ENCODE data around the gene CDK15.

CDK15 gene

DNA sequence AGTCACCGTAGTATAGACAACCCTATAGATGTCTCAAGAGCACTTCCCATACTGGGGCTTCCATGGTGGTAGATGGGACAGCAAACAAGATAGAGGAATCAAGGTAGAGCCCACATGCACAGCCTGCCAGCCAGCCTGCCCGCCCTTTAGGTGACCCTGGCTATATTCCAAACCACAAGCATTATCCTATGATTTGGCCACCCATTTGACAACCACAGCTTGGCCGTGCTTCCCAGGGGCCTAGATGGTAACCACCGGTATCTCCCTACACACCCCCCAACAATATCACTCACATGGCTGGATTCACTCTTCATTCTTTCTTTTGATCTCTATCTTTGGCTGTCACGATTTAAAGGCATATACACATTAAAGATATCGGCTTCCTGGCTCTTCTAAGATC, 85.3 kb downstream of the CDK15 start:
- TF ChIP-seq, protein P1, sequence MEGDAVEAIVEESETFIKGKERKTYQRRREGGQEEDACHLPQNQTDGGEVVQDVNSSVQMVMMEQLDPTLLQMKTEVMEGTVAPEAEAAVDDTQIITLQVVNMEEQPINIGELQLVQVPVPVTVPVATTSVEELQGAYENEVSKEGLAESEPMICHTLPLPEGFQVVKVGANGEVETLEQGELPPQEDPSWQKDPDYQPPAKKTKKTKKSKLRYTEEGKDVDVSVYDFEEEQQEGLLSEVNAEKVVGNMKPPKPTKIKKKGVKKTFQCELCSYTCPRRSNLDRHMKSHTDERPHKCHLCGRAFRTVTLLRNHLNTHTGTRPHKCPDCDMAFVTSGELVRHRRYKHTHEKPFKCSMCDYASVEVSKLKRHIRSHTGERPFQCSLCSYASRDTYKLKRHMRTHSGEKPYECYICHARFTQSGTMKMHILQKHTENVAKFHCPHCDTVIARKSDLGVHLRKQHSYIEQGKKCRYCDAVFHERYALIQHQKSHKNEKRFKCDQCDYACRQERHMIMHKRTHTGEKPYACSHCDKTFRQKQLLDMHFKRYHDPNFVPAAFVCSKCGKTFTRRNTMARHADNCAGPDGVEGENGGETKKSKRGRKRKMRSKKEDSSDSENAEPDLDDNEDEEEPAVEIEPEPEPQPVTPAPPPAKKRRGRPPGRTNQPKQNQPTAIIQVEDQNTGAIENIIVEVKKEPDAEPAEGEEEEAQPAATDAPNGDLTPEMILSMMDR (IDR thresholded peaks at IDR 0.05; ENCODE audit: low read length) = no peak
- TF ChIP-seq EZH2 (optimal IDR thresholded peaks at IDR 0.05; ENCODE audit: low read depth, low read length) (no peak), EZH2phosphoT487 (IDR thresholded peaks at IDR 0.05; ENCODE audit: low read length) (no peak)
- no peaks in the 10 kb centered on the region for H3K9me3 ChIP-seq (replicated peaks; ENCODE audit: insufficient read depth, low read length)
- H4K20me1 ChIP-seq (ENCODE audit: insufficient read depth, low read length) = no peaks in the 10 kb centered on the region
- no peak for DNase-seq
- no peaks in the 10 kb centered on the region for H3K36me3 ChIP-seq (replicated peaks; ENCODE audit: insufficient read depth, low read length)
- H3K9me2 ChIP-seq (replicated peaks; ENCODE audit: insufficient read depth, low read length) = no peaks in the 10 kb centered on the region
- H2AFZ ChIP-seq (ENCODE audit: low read length) = no peak overlapping the region
- H3K27ac ChIP-seq (ENCODE audit: low read length) = no peak overlapping the region
- no peak overlapping the region for H3K4me3 ChIP-seq (ENCODE audit: low read length)
- no peak overlapping the region for H3K9ac ChIP-seq (ENCODE audit: low read length)
- no peaks in the 10 kb centered on the region for H3K27me3 ChIP-seq (replicated peaks; ENCODE audit: insufficient read depth, low read length)
- no peak overlapping the region for H3K4me2 ChIP-seq (ENCODE audit: low read depth, low read length)
- no peaks in the 10 kb centered on the region for H3F3A ChIP-seq (ENCODE audit: insufficient read depth, low read length)
- H3K4me1 ChIP-seq (ENCODE audit: low read length) = peaks cover 19% of the 10 kb centered on the region
- H3K79me2 ChIP-seq (ENCODE audit: low read length) = no peaks in the 10 kb centered on the region

DNA sequence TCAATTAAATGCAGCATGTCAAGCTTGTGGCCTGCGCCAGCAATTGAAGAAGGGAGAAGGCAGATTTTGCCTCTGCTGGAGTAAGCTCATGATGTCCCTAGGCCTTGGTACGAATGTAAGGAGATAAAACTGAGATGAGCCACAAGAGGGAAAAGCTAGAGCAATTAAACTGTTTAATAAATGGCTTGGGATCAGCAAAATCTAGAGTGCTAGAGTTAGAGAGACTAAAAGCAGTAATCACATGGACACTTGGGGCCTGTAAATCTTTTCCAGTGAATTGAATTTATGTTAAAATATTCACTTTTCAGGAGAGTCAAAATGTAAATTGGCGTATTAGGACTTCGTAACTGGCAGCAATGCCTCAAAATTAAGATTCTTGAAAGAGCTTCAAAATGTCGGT, 86.2 kb downstream of the CDK15 start:
- Histone ChIP-seq H3K36me3 (replicated peaks; ENCODE audit: insufficient read depth, low read length) (no peaks in the 10 kb centered on the region), H3K27me3 (replicated peaks; ENCODE audit: insufficient read depth, low read length) (no peaks in the 10 kb centered on the region), H3K9ac (ENCODE audit: low read length) (no peak overlapping the region), H3K79me2 (ENCODE audit: low read length) (no peaks in the 10 kb centered on the region), H3K4me3 (ENCODE audit: low read length) (no peak overlapping the region), H3K9me3 (replicated peaks; ENCODE audit: insufficient read depth, low read length) (no peaks in the 10 kb centered on the region), H3K9me2 (replicated peaks; ENCODE audit: insufficient read depth, low read length) (no peaks in the 10 kb centered on the region), H3K4me1 (ENCODE audit: low read length) (peaks cover 19% of the 10 kb centered on the region), H3F3A (ENCODE audit: insufficient read depth, low read length) (no peaks in the 10 kb centered on the region), H3K27ac (ENCODE audit: low read length) (no peak overlapping the region), H4K20me1 (ENCODE audit: insufficient read depth, low read length) (no peaks in the 10 kb centered on the region), H2AFZ (ENCODE audit: low read length) (peak overlapping the region; percentile 24), H3K4me2 (ENCODE audit: low read depth, low read length) (peak overlapping the region; percentile 66; the same call in 1 of the 2 replicates)
- no peak for TF ChIP-seq EZH2 (optimal IDR thresholded peaks at IDR 0.05; ENCODE audit: low read depth, low read length)
- TF ChIP-seq, protein P1 (IDR thresholded peaks at IDR 0.05; ENCODE audit: low read length) = no peak
- TF ChIP-seq EZH2phosphoT487 (IDR thresholded peaks at IDR 0.05; ENCODE audit: low read length) = no peak
- DNase-seq = no peak

DNA sequence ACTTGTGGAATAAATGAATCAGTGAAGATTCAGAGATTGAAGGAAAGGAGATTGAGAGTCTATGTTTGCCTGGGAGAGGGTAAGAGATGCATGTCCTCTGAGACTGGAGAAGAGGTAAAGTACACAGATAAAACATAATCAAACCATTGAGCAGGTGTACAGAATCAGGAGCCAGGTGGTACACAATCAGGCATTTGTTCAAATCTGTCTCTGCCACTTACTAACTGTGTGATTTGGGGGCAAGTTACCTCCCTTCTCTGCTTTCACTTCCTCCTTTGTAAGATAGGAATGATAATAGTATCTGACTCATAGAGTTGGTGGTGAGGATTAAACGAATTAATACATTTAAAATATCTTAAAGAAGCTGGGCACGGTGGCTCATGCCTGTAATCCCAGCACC, 94.0 kb downstream of the CDK15 start:
- no peaks in the 10 kb centered on the region for H3K79me2 ChIP-seq (ENCODE audit: low read length)
- peak overlapping the region; percentile 19; the same call in 1 of the 2 replicates for H3K27ac ChIP-seq (ENCODE audit: low read length)
- no peaks in the 10 kb centered on the region for H3K9me2 ChIP-seq (replicated peaks; ENCODE audit: insufficient read depth, low read length)
- peak; percentile 34 for DNase-seq
- H3K9me3 ChIP-seq (replicated peaks; ENCODE audit: insufficient read depth, low read length) = no peaks in the 10 kb centered on the region
- no peaks in the 10 kb centered on the region for H3K27me3 ChIP-seq (replicated peaks; ENCODE audit: insufficient read depth, low read length)
- H3K4me3 ChIP-seq (ENCODE audit: low read length) = no peak overlapping the region
- H3K4me2 ChIP-seq (ENCODE audit: low read depth, low read length) = no peak overlapping the region
- H2AFZ ChIP-seq (ENCODE audit: low read length) = no peak overlapping the region
- peaks cover 25% of the 10 kb centered on the region for H3K4me1 ChIP-seq (ENCODE audit: low read length)
- no peak overlapping the region for H3K9ac ChIP-seq (ENCODE audit: low read length)
- H3F3A ChIP-seq (ENCODE audit: insufficient read depth, low read length) = peaks cover 13% of the 10 kb centered on the region; the same call in 1 of the 2 replicates
- no peaks in the 10 kb centered on the region for H4K20me1 ChIP-seq (ENCODE audit: insufficient read depth, low read length)
- H3K36me3 ChIP-seq (replicated peaks; ENCODE audit: insufficient read depth, low read length) = no peaks in the 10 kb centered on the region
- TF ChIP-seq EZH2 (optimal IDR thresholded peaks at IDR 0.05; ENCODE audit: low read depth, low read length) (no peak), EZH2phosphoT487 (IDR thresholded peaks at IDR 0.05; ENCODE audit: low read length) (no peak)
- TF ChIP-seq, protein P1 (IDR thresholded peaks at IDR 0.05; ENCODE audit: low read length) = no peak

All from MM.1S (cell line).